GM23248 (cell line): Measurements from ENCODE around the gene DNAJC25. TPM values are rescaled to one million over a fixed set of nuclear protein-coding genes. Genes with fewer than 3 reads are reported as not detected.

Experiments
- DNase-seq: peaks from one replicate; pipeline ENCODE4 v3.0.0-alpha.2; 2015
- H2AFZ ChIP-seq: fragments of 200-600 bp; sonication (generic); 2 replicates; pipeline ENCODE4 v1.6.1; 2016; ENCODE audit warnings: antibody characterized with exemption
- H3F3A ChIP-seq: fragments of 200-600 bp; sonication (generic); 2 replicates; pipeline ENCODE4 v1.6.1; 2016; ENCODE audit warnings: mild to moderate bottlenecking, antibody characterized with exemption, mixed run types; ENCODE audit not compliant: insufficient read depth
- H3K27ac ChIP-seq: fragments of 200-600 bp; sonication (generic); 2 replicates; pipeline ENCODE4 v1.5.1; 2016; ENCODE audit warnings: mild to moderate bottlenecking
- H3K27me3 ChIP-seq: fragments of 200-600 bp; sonication (generic); replicated peaks from 2 replicates; pipeline ENCODE4 v1.6.1; 2016; ENCODE audit warnings: mild to moderate bottlenecking; ENCODE audit not compliant: insufficient read depth
- H3K36me3 ChIP-seq: fragments of 200-600 bp; sonication (generic); 2 replicates; pipeline ENCODE4 v1.6.1; 2016; ENCODE audit warnings: low read depth, mild to moderate bottlenecking
- H3K4me1 ChIP-seq: fragments of 200-600 bp; sonication (generic); 2 replicates; pipeline ENCODE4 v1.6.1; 2016; ENCODE audit warnings: mild to moderate bottlenecking; ENCODE audit not compliant: insufficient read depth
- H3K4me2 ChIP-seq: fragments of 200-600 bp; sonication (generic); one replicate; pipeline ENCODE4 v1.6.1; 2016; ENCODE audit warnings: mild to moderate bottlenecking; ENCODE audit not compliant: unreplicated experiment
- H3K4me3 ChIP-seq: fragments of 200-600 bp; sonication (generic); 2 replicates; pipeline ENCODE4 v1.5.1; 2016; ENCODE audit warnings: mild to moderate bottlenecking
- H3K79me2 ChIP-seq: fragments of 200-600 bp; sonication (generic); 2 replicates; pipeline ENCODE4 v1.6.1; 2016; ENCODE audit warnings: mild to moderate bottlenecking; ENCODE audit not compliant: insufficient read depth
- H3K9ac ChIP-seq: fragments of 200-600 bp; sonication (generic); 2 replicates; pipeline ENCODE4 v1.6.1; 2016; ENCODE audit warnings: mild to moderate bottlenecking
- H3K9me2 ChIP-seq: fragments of 200-600 bp; sonication (generic); 2 replicates; pipeline ENCODE4 v1.6.1; 2016; ENCODE audit warnings: mixed run types, mild to moderate bottlenecking, moderate library complexity; ENCODE audit not compliant: insufficient read depth
- H3K9me3 ChIP-seq: fragments of 200-600 bp; sonication (generic); one replicate; pipeline ENCODE4 v1.6.1; 2017; ENCODE audit warnings: low read depth
- H4K20me1 ChIP-seq: fragments of 200-600 bp; sonication (generic); 2 replicates; pipeline ENCODE4 v1.6.0; 2016; ENCODE audit not compliant: insufficient read depth
- EZH2 ChIP-seq: fragments of 200-600 bp; sonication (generic); IDR thresholded peaks from 2 replicates; pipeline ENCODE4 v1.6.1; 2018; ENCODE audit warnings: antibody characterized with exemption, mild to moderate bottlenecking; ENCODE audit not compliant: insufficient read depth, poor library complexity, severe bottlenecking
- EZH2phosphoT487 ChIP-seq: fragments of 200-600 bp; sonication (generic); IDR thresholded peaks from 2 replicates; pipeline ENCODE4 v1.6.1; 2018; ENCODE audit warnings: antibody characterized with exemption, moderate library complexity, mild to moderate bottlenecking, low read depth; ENCODE audit not compliant: insufficient read depth
- WGBS, 2 experiments: methylation state at CpG; one replicate each; pipeline ENCODE4 v1.1.6; 2015 to 2017; ENCODE audit warnings: low lambda C conversion rate in 2 of 2, low coverage in 1 of 2; ENCODE audit errors: missing lambda C conversion rate in 2 of 2; 5-methylcytosine and 5-hydroxymethylcytosine counted together
- in situ Hi-C: fragments of 300-500 bp; cut with MboI; formaldehyde crosslinking; loops from 2 replicates; pipeline ENCODE4 v1.15.0; 2020
- polyA plus RNA-seq: library from polyadenylated mRNA; unstranded; fragments of >200 nt; fragmentation: Nextera tagmentation; extraction: Ambion mirVana; gene quantifications from 2 replicates; pipeline ENCODE4 v1.2.1, GENCODE V29; 2016
- total RNA-seq: library from RNA; depleted of rRNA; stranded (reverse); fragments of >200 nt; shearing (Covaris generic); gene quantifications from 2 replicates; pipeline ENCODE4 v1.2.3, GENCODE V29; 2014

Gene DNAJC25
- total and polyA plus RNA-seq, 2 experiments from 2014 or later, result 10.2 to 14.4 TPM

GRCh38 chr9:111674319-111674718 lies 43.2 kb downstream of the DNAJC25 start:
- H3K9me2 ChIP-seq, result no peaks in the 10 kb centered on the region
- no peaks in the 10 kb centered on the region for H3K4me1 ChIP-seq
- 83 to 93% methylated on average over 2 of the region's 2 CpGs for WGBS, 2 experiments
- no peak overlapping the region for H3K27ac ChIP-seq
- in situ Hi-C loops, result no loop called here
- H3F3A ChIP-seq, result no peaks in the 10 kb centered on the region
- H3K4me2 ChIP-seq, result no peak overlapping the region
- H3K36me3 ChIP-seq, result peaks cover 20% of the 10 kb centered on the region
- no peaks in the 10 kb centered on the region for H3K79me2 ChIP-seq
- H3K9ac ChIP-seq, result no peak overlapping the region
- TF ChIP-seq EZH2phosphoT487 (no peak), EZH2 (no peak)
- no peaks in the 10 kb centered on the region for H3K9me3 ChIP-seq
- DNase-seq, result no peak
- H3K27me3 ChIP-seq, result no peaks in the 10 kb centered on the region
- no peak overlapping the region for H2AFZ ChIP-seq
- no peak overlapping the region for H3K4me3 ChIP-seq
- no peaks in the 10 kb centered on the region for H4K20me1 ChIP-seq

- TF ChIP-seq EZH2 (no peak), EZH2phosphoT487 (no peak)
- Histone ChIP-seq H3K4me3 (no peak overlapping the region), H3K9me3 (no peaks in the 10 kb centered on the region), H3K27ac (no peak overlapping the region), H3K9me2 (no peaks in the 10 kb centered on the region), H3K4me2 (no peak overlapping the region), H3K4me1 (no peaks in the 10 kb centered on the region), H3K36me3 (peaks cover 17% of the 10 kb centered on the region; the same call in 1 of the 2 replicates), H3K27me3 (no peaks in the 10 kb centered on the region), H3K79me2 (no peaks in the 10 kb centered on the region), H4K20me1 (no peaks in the 10 kb centered on the region), H3F3A (no peaks in the 10 kb centered on the region), H2AFZ (no peak overlapping the region), H3K9ac (no peak overlapping the region)
- DNase-seq, result no peak
- WGBS, 2 experiments, result 98 to 99% methylated on average over 3 of the region's 3 CpGs
- in situ Hi-C loops, result no loop called here
Observed at GRCh38 chr9:111676116-111676515, 45.0 kb downstream of the DNAJC25 start.

- H3K9me3 ChIP-seq, result no peaks in the 10 kb centered on the region
- no peaks in the 10 kb centered on the region for H3K4me1 ChIP-seq
Observed at GRCh38 chr9:111678293-111678692, 47.2 kb downstream of the DNAJC25 start.

GRCh38 chr9:111679199-111679598 lies 48.1 kb downstream of the DNAJC25 start:
- no peaks in the 10 kb centered on the region for H4K20me1 ChIP-seq
- in situ Hi-C loops, result no loop called here
- H3K9me2 ChIP-seq, result no peaks in the 10 kb centered on the region
- no peak overlapping the region for H3K4me3 ChIP-seq
- H3F3A ChIP-seq, result no peaks in the 10 kb centered on the region
- H3K79me2 ChIP-seq, result no peaks in the 10 kb centered on the region
- WGBS, 2 experiments, result 98% methylated on average over 4 to 6 of the region's 6 CpGs
- H3K9me3 ChIP-seq, result no peaks in the 10 kb centered on the region
- no peak overlapping the region for H3K4me2 ChIP-seq
- no peaks in the 10 kb centered on the region for H3K4me1 ChIP-seq
- H3K27ac ChIP-seq, result no peak overlapping the region
- TF ChIP-seq EZH2phosphoT487 (no peak), EZH2 (no peak)
- no peak for DNase-seq
- no peak overlapping the region for H3K9ac ChIP-seq
- no peak overlapping the region for H2AFZ ChIP-seq
- H3K36me3 ChIP-seq, result peaks cover 17% of the 10 kb centered on the region; the same call in 1 of the 2 replicates
- no peaks in the 10 kb centered on the region for H3K27me3 ChIP-seq

More at GRCh38 chr9:111678293-111678692, 47.2 kb downstream of the DNAJC25 start:
- no peak for DNase-seq
- Histone ChIP-seq H3F3A (no peaks in the 10 kb centered on the region), H3K27me3 (no peaks in the 10 kb centered on the region), H3K9ac (no peak overlapping the region), H3K27ac (no peak overlapping the region), H2AFZ (no peak overlapping the region), H3K4me3 (no peak overlapping the region), H3K4me2 (no peak overlapping the region), H3K9me2 (no peaks in the 10 kb centered on the region), H3K36me3 (peaks cover 17% of the 10 kb centered on the region; the same call in 1 of the 2 replicates), H3K79me2 (no peaks in the 10 kb centered on the region), H4K20me1 (no peaks in the 10 kb centered on the region)
- TF ChIP-seq EZH2phosphoT487 (no peak), EZH2 (no peak)
- in situ Hi-C loops, result no loop called here
- WGBS, 2 experiments, result 96 to 97% methylated on average over 5 of the region's 5 CpGs

- Histone ChIP-seq H3K4me3 (no peak overlapping the region), H3K36me3 (peaks cover 9% of the 10 kb centered on the region; the same call in 1 of the 2 replicates), H3K27me3 (no peaks in the 10 kb centered on the region), H3K9ac (no peak overlapping the region), H3K27ac (no peak overlapping the region), H2AFZ (no peak overlapping the region), H3K79me2 (no peaks in the 10 kb centered on the region), H3K9me3 (no peaks in the 10 kb centered on the region), H3K4me1 (no peaks in the 10 kb centered on the region), H3K9me2 (no peaks in the 10 kb centered on the region), H3F3A (no peaks in the 10 kb centered on the region), H3K4me2 (no peak overlapping the region), H4K20me1 (no peaks in the 10 kb centered on the region)
- DNase-seq, result no peak
- WGBS, 2 experiments, result 97% methylated on average over 1 of the region's 1 CpG
- TF ChIP-seq EZH2phosphoT487, result no peak
- no peak for TF ChIP-seq EZH2
- in situ Hi-C loops, result no loop called here
Observed at GRCh38 chr9:111683392-111683791, 52.3 kb downstream of the DNAJC25 start.
